ENCODE results near the gene EVI2B. TPM values are rescaled to one million over a fixed set of nuclear protein-coding genes. Genes with fewer than 3 reads are reported as not detected.

EVI2B gene
- total RNA-seq, 1 experiment from 2014 or later: not detected

DNA sequence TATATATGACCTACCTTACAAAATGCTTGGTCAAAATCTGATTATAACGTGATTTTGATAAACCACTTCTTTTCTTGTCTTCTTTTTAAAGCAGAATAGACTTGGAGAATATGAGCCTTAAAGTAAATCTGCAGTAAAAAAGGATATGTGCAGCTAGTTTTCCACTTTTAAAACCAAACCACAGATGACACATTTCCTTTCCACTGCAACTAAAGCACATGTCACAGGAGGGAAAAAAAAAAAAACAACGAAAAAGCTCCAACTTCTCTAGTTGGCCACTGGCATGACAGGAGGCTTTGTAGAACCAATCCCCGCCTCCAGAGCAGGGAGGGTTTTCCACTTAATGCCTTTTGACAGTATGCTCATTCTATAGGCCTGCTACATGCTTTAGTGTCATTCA, 7.6 kb upstream of the EVI2B start, which contains the start of gene EVI2A:
Gene EVI2A (minus strand): TSS at position 142 of the 400 bp plus-strand sequence. CDS start 2,609 bp downstream, outside the sequence.
- Histone ChIP-seq H2BK12ac (ENCODE audit: insufficient read length, low read depth, low read length) (no peak within 1 kb of the TSS), H2AK5ac (ENCODE audit: insufficient read length, low read length) (no peak within 1 kb of the TSS), H3K4ac (ENCODE audit: low read depth, low read length) (no peak within 1 kb of the TSS), H3K27ac (ENCODE audit: insufficient read length, low read depth, low read length) (no peak within 1 kb of the TSS), H3K14ac (ENCODE audit: insufficient read depth, low read length) (no peak within 1 kb of the TSS), H3K27me3 (ENCODE audit: insufficient read depth, low read length) (no peaks in the 10 kb centered on the region), H3K4me1 (ENCODE audit: insufficient read depth, low read length) (no peaks in the 10 kb centered on the region), H4K20me1 (ENCODE audit: control insufficient read depth, insufficient read depth, insufficient read length) (no peaks in the 10 kb centered on the region), H2BK120ac (ENCODE audit: low read depth, low read length, poor library complexity, severe bottlenecking) (no peak within 1 kb of the TSS), H3K9me3 (ENCODE audit: control insufficient read depth, low read depth, low read length) (no peaks in the 10 kb centered on the region), H4K5ac (ENCODE audit: insufficient read length, low read depth, low read length) (no peak within 1 kb of the TSS), H4K8ac (replicated peaks; ENCODE audit: insufficient read length, low read depth, low read length) (no peak within 1 kb of the TSS), H4K91ac (ENCODE audit: insufficient read length, low read depth, low read length) (no peak within 1 kb of the TSS), H3K79me2 (ENCODE audit: insufficient read depth, low read length) (no peaks in the 10 kb centered on the region), H3K4me2 (ENCODE audit: insufficient read depth, insufficient read length, low read length) (no peak within 1 kb of the TSS), H3K18ac (ENCODE audit: insufficient read length, low read depth, low read length) (no peak within 1 kb of the TSS), H3K79me1 (ENCODE audit: insufficient read depth, low read depth, low read length, poor library complexity, severe bottlenecking) (no peaks in the 10 kb centered on the region), H3K23ac (ENCODE audit: insufficient read length, low read depth, low read length) (no peak within 1 kb of the TSS), H3K56ac (ENCODE audit: insufficient read length, low read depth, low read length) (no peak within 1 kb of the TSS), H3K23me2 (ENCODE audit: insufficient read length, low read depth, low read length, poor library complexity, severe bottlenecking) (no peaks in the 10 kb centered on the region), H3T11ph (ENCODE audit: low read length) (no peak within 1 kb of the TSS), H2BK15ac (ENCODE audit: low read depth, low read length) (no peak within 1 kb of the TSS), H2BK5ac (ENCODE audit: insufficient read length, low read length) (no peak within 1 kb of the TSS), H2AFZ (ENCODE audit: low read length) (no peak within 1 kb of the TSS), H2BK20ac (ENCODE audit: low read depth, low read length, poor library complexity, severe bottlenecking) (no peak within 1 kb of the TSS), H3K9ac (ENCODE audit: extremely low read depth, insufficient read length, low read length) (no peak within 1 kb of the TSS)
- no peak for DNase-seq
- H3K27me3 Mint-ChIP-seq (ENCODE audit: low read depth): no peaks in the 10 kb centered on the region
- no peak within 1 kb of the TSS for H3K27ac Mint-ChIP-seq
- H3K36me3 Mint-ChIP-seq (ENCODE audit: insufficient read depth in 1 of 3, low read depth in 3 of 3): peaks cover 0 to 8% (median 0%) of the 10 kb centered on the region in 3 experiments; a peak in 2 of 7 replicates
- no peak within 1 kb of the TSS for H3K4me3 Mint-ChIP-seq
- WGBS (ENCODE audit: extremely low coverage, insufficient read length, low lambda C conversion rate): no CpG with 5 or more reads among the region's 3 CpGs
- TF ChIP-seq, protein P1, sequence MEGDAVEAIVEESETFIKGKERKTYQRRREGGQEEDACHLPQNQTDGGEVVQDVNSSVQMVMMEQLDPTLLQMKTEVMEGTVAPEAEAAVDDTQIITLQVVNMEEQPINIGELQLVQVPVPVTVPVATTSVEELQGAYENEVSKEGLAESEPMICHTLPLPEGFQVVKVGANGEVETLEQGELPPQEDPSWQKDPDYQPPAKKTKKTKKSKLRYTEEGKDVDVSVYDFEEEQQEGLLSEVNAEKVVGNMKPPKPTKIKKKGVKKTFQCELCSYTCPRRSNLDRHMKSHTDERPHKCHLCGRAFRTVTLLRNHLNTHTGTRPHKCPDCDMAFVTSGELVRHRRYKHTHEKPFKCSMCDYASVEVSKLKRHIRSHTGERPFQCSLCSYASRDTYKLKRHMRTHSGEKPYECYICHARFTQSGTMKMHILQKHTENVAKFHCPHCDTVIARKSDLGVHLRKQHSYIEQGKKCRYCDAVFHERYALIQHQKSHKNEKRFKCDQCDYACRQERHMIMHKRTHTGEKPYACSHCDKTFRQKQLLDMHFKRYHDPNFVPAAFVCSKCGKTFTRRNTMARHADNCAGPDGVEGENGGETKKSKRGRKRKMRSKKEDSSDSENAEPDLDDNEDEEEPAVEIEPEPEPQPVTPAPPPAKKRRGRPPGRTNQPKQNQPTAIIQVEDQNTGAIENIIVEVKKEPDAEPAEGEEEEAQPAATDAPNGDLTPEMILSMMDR (conservative IDR thresholded peaks at IDR 0.05): no peak
- no peaks in the 10 kb centered on the region for H3K9me3 Mint-ChIP-seq
- peaks cover 5 to 8% of the 10 kb centered on the region in 2 experiments for H3K4me1 Mint-ChIP-seq
